HepG2 (cell line): ENCODE data around the gene SH2D2A.

Experiments used
- EZH2 ChIP-seq: conservative IDR thresholded peaks from 2 replicates; pipeline ENCODE4 v1.6.1; 2012; ENCODE audit warnings: mild to moderate bottlenecking, low read depth, low read length, moderate library complexity
- POLR2A ChIP-seq, 2 experiments: IDR thresholded peaks; 2 replicates each; pipeline ENCODE4 v1.6.1; 2011; ENCODE audit warnings: low read depth in 2 of 2, low read length in 2 of 2, mild to moderate bottlenecking in 1 of 2, moderate library complexity in 1 of 2; ENCODE audit not compliant: insufficient read depth in 1 of 2
- RBM39 ChIP-seq: fragments of 200-400 bp; formaldehyde crosslinking; IDR thresholded peaks from one replicate; pipeline ENCODE4 v1.6.1; 2018; ENCODE audit warnings: antibody characterized with exemption, mild to moderate bottlenecking, low read depth, low read length; ENCODE audit not compliant: poor library complexity, severe bottlenecking

DNA sequence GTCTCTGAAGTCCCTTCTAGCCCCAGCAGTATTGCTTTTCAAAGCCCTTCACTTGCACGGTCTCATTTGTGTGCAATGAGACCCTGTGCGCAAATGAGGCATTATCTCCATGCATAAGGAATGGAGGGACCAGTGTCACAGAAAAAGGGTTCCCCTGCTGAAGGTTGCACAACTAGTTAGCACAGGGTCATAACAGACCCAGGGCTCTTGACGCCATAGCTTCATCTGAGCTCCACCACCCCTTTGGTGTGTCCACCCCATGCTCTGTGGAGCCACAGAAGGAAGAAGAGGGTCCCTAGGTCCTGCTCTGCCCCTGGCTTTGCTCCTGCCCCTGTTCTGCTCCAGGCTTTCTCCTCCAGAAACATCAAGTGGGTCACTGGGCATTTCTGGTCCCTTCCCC lies 12.6 kb downstream of the SH2D2A start:
- TF ChIP-seq EZH2 (no peak), POLR2A (IDR thresholded peaks at IDR 0.05; ENCODE audit: insufficient read depth in 1 of 2, low read depth in 2 of 2, low read length in 2 of 2) (no peak), RBM39 (no peak)
